Astrocyte of the spinal cord (primary cell): ENCODE data around the gene ICE1.
A peak's percentile ranks its signal among the peaks of the same experiment; 100 is the strongest.

Experiments
- DNase-seq: peaks from one replicate; pipeline ENCODE4 v3.0.0; 2011; ENCODE audit warnings: low read depth, low spot score
- H3K4me3 ChIP-seq: 2 replicates; pipeline ENCODE4 v1.5.1; 2011; ENCODE audit warnings: low read depth, mild to moderate bottlenecking, low read length, moderate library complexity
- CTCF ChIP-seq: IDR thresholded peaks from 2 replicates; pipeline ENCODE4 v1.5.1; 2012; ENCODE audit warnings: low read depth, mild to moderate bottlenecking, low read length, inconsistent platforms
- in situ Hi-C: cut with HindIII; loops from 2 replicates; pipeline ENCODE4 v1.10.0; 2017; ENCODE audit warnings: low sequenced_read_pairs

The ICE1 gene

GRCh38 chr5:5494489-5495402 lies 72.3 kb downstream of the ICE1 start:
- peak; percentile 47 for DNase-seq
- in situ Hi-C loops, result no loop called here
- peak overlapping the region; percentile 26 for H3K4me3 ChIP-seq
- TF ChIP-seq CTCF, result no peak

- in situ Hi-C loops, result no loop called here
- peak; percentile 86 for TF ChIP-seq CTCF
- no peak overlapping the region for H3K4me3 ChIP-seq
- DNase-seq, result peak; percentile 68
Observed at GRCh38 chr5:5497152-5497788, 74.8 kb downstream of the ICE1 start.

GRCh38 chr5:5499442-5499841 lies 77.0 kb downstream of the ICE1 start:
- in situ Hi-C loops, result no loop called here
- no peak for DNase-seq
- H3K4me3 ChIP-seq, result no peak overlapping the region
- no peak for TF ChIP-seq CTCF

GRCh38 chr5:5504325-5504724 lies 81.8 kb downstream of the ICE1 start:
- in situ Hi-C loops, result no loop called here
- H3K4me3 ChIP-seq, result no peak overlapping the region
- no peak for TF ChIP-seq CTCF
- DNase-seq, result no peak

GRCh38 chr5:5505815-5506214 lies 83.3 kb downstream of the ICE1 start:
- in situ Hi-C loops, result no loop called here
- no peak overlapping the region for H3K4me3 ChIP-seq
- no peak for TF ChIP-seq CTCF
- no peak for DNase-seq

GRCh38 chr5:5508391-5508790 lies 85.9 kb downstream of the ICE1 start:
- no peak for TF ChIP-seq CTCF
- in situ Hi-C loops, result no loop called here
- no peak overlapping the region for H3K4me3 ChIP-seq

More at GRCh38 chr5:5508391-5508790, 85.9 kb downstream of the ICE1 start:
- DNase-seq, result no peak
